ENCODE measurements around the gene PPP2R2B. TPM values are rescaled to one million over a fixed set of nuclear protein-coding genes. Genes with fewer than 3 reads are reported as not detected.

PPP2R2B gene
- total RNA-seq, 1 donor: not detected

- H3K4me1 ChIP-seq (ENCODE audit: insufficient read depth, low read length): peaks cover 7% of the 10 kb centered on the region
- no peak for DNase-seq (ENCODE audit: insufficient read length, low spot score, missing footprints)
- no peaks in the 10 kb centered on the region for H4K20me1 ChIP-seq (ENCODE audit: insufficient read depth, low read length)
- H3K4me3 ChIP-seq (ENCODE audit: insufficient read depth, low read length): no peak overlapping the region
- H3K27me3 ChIP-seq (ENCODE audit: insufficient read depth, low read length): no peaks in the 10 kb centered on the region
- no peaks in the 10 kb centered on the region for H3K9me3 ChIP-seq (ENCODE audit: low read depth, low read length)
- no peaks in the 10 kb centered on the region for H3K79me2 ChIP-seq (ENCODE audit: insufficient read depth, low read length)
- TF ChIP-seq CTCF (IDR thresholded peaks at IDR 0.05; ENCODE audit: extremely low read depth, low read depth, low read length): no peak
- no peak overlapping the region for H2AFZ ChIP-seq (ENCODE audit: low read length)
- H3K4me2 ChIP-seq (ENCODE audit: insufficient read depth, low read length): no peak overlapping the region
- no peaks in the 10 kb centered on the region for H3K36me3 ChIP-seq (ENCODE audit: insufficient read depth, low read length)
- H3K27ac ChIP-seq (ENCODE audit: low read depth, low read length): no peak overlapping the region
Observed at GRCh38 chr5:146717951-146718350, 160.6 kb downstream of the PPP2R2B start.

DNA sequence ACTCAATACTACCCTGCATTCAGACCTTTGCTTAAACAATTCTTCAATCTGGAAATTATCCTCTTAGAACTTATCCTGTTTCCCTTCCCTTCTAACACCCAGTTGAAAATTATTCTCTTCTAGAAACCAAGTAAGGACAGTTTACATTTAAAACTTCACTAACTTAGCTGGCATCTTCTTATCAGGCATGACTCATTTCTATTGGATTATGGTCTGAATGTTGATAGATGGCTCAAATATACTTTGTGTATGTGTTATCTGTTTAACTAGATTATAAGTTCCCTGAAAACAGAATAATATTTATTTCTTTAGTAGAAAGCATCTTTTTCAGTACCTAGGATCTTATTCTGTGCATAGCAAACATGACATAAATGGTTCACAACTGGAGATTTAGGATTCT is 161.9 kb downstream of the PPP2R2B start:
- no peak overlapping the region for H2AFZ ChIP-seq (ENCODE audit: low read length)
- no peak overlapping the region for H3K4me2 ChIP-seq (ENCODE audit: insufficient read depth, low read length)
- no peak for DNase-seq (ENCODE audit: insufficient read length, low spot score, missing footprints)
- no peak overlapping the region for H3K27ac ChIP-seq (ENCODE audit: low read depth, low read length)
- H3K4me1 ChIP-seq (ENCODE audit: insufficient read depth, low read length): peaks cover 3% of the 10 kb centered on the region
- no peaks in the 10 kb centered on the region for H3K79me2 ChIP-seq (ENCODE audit: insufficient read depth, low read length)
- TF ChIP-seq CTCF (IDR thresholded peaks at IDR 0.05; ENCODE audit: extremely low read depth, low read depth, low read length): no peak
- no peaks in the 10 kb centered on the region for H3K36me3 ChIP-seq (ENCODE audit: insufficient read depth, low read length)
- H3K9me3 ChIP-seq (ENCODE audit: low read depth, low read length): no peaks in the 10 kb centered on the region
- H3K4me3 ChIP-seq (ENCODE audit: insufficient read depth, low read length): no peak overlapping the region
- H4K20me1 ChIP-seq (ENCODE audit: insufficient read depth, low read length): no peaks in the 10 kb centered on the region
- H3K27me3 ChIP-seq (ENCODE audit: insufficient read depth, low read length): no peaks in the 10 kb centered on the region

- Histone ChIP-seq H3K4me1 (ENCODE audit: insufficient read depth, low read length) (no peaks in the 10 kb centered on the region), H3K4me2 (ENCODE audit: insufficient read depth, low read length) (no peak overlapping the region), H3K9me3 (ENCODE audit: low read depth, low read length) (no peaks in the 10 kb centered on the region), H3K36me3 (ENCODE audit: insufficient read depth, low read length) (no peaks in the 10 kb centered on the region), H3K27ac (ENCODE audit: low read depth, low read length) (no peak overlapping the region), H2AFZ (ENCODE audit: low read length) (no peak overlapping the region), H3K27me3 (ENCODE audit: insufficient read depth, low read length) (no peaks in the 10 kb centered on the region), H4K20me1 (ENCODE audit: insufficient read depth, low read length) (no peaks in the 10 kb centered on the region), H3K4me3 (ENCODE audit: insufficient read depth, low read length) (no peak overlapping the region), H3K79me2 (ENCODE audit: insufficient read depth, low read length) (no peaks in the 10 kb centered on the region)
- no peak for DNase-seq (ENCODE audit: insufficient read length, low spot score, missing footprints)
- TF ChIP-seq CTCF (IDR thresholded peaks at IDR 0.05; ENCODE audit: extremely low read depth, low read depth, low read length): no peak
Observed at GRCh38 chr5:146710348-146710747, 168.2 kb downstream of the PPP2R2B start.

DNA sequence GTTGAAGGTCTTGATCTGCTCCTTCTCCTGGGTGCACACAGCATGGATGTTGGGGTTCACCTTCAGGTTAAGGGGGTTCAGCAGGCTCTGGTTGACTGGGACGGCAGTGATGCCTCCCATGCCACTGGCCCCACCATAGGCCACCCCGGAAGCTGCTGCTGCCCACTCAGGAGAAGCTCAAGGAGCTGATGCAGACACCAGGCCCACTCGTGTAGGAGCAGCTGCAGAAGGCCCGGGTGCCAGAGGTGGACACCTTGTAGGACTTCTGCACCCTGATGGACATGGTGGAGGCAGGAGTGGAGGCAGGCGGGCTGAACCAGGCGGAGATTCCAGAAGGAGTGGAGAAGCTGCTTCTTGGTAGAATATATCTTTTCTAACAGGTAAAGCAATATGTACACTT is 171.2 kb downstream of the PPP2R2B start:
- H3K9me3 ChIP-seq (ENCODE audit: low read depth, low read length): no peaks in the 10 kb centered on the region
- H4K20me1 ChIP-seq (ENCODE audit: insufficient read depth, low read length): no peaks in the 10 kb centered on the region
- no peak for TF ChIP-seq CTCF (IDR thresholded peaks at IDR 0.05; ENCODE audit: extremely low read depth, low read depth, low read length)
- H3K4me2 ChIP-seq (ENCODE audit: insufficient read depth, low read length): no peak overlapping the region
- no peak for DNase-seq (ENCODE audit: insufficient read length, low spot score, missing footprints)
- H3K36me3 ChIP-seq (ENCODE audit: insufficient read depth, low read length): no peaks in the 10 kb centered on the region
- H3K27ac ChIP-seq (ENCODE audit: low read depth, low read length): no peak overlapping the region
- H3K27me3 ChIP-seq (ENCODE audit: insufficient read depth, low read length): no peaks in the 10 kb centered on the region
- H3K79me2 ChIP-seq (ENCODE audit: insufficient read depth, low read length): no peaks in the 10 kb centered on the region
- no peaks in the 10 kb centered on the region for H3K4me1 ChIP-seq (ENCODE audit: insufficient read depth, low read length)
- H3K4me3 ChIP-seq (ENCODE audit: insufficient read depth, low read length): no peak overlapping the region
- no peak overlapping the region for H2AFZ ChIP-seq (ENCODE audit: low read length)

Data from osteoblast (primary cell).